GM08714 (cell line): ENCODE data around the gene MECP2.

Source experiments
- H3K4me3 ChIP-seq: fragments of 200-500 bp; sonication (Bioruptor generic); 2 replicates; pipeline ENCODE4 v1.5.1; 2014; ENCODE audit warnings: mild to moderate bottlenecking, low read length, inconsistent platforms
- ZNF274 ChIP-seq: IDR thresholded peaks from 2 replicates; pipeline ENCODE4 v1.6.1; 2012; ENCODE audit warnings: mild to moderate bottlenecking, low read depth, low read length

MECP2 gene

GRCh38 chrX:154016366-154017076, 81.0 kb downstream of the MECP2 start:
- no peak for TF ChIP-seq ZNF274
- no peak overlapping the region for H3K4me3 ChIP-seq

GRCh38 chrX:154015581-154016264, 81.8 kb downstream of the MECP2 start:
- no peak for TF ChIP-seq ZNF274
- no peak overlapping the region for H3K4me3 ChIP-seq

- no peak for TF ChIP-seq ZNF274
- no peak overlapping the region for H3K4me3 ChIP-seq
These were observed 82.8 kb downstream of the MECP2 start for GRCh38 chrX:154014429-154015380.

- no peak for TF ChIP-seq ZNF274
- no peak overlapping the region for H3K4me3 ChIP-seq
These were observed 83.7 kb downstream of the MECP2 start for GRCh38 chrX:154013614-154014360.

- TF ChIP-seq ZNF274 = no peak
- no peak overlapping the region for H3K4me3 ChIP-seq
These were observed 84.5 kb downstream of the MECP2 start for GRCh38 chrX:154013001-154013421.

- no peak for TF ChIP-seq ZNF274
These were observed 85.1 kb downstream of the MECP2 start for GRCh38 chrX:154012336-154012991.

GRCh38 chrX:154011376-154012335, 85.9 kb downstream of the MECP2 start:
- no peak overlapping the region for H3K4me3 ChIP-seq
- no peak for TF ChIP-seq ZNF274

More at GRCh38 chrX:154012336-154012991, 85.1 kb downstream of the MECP2 start:
- no peak overlapping the region for H3K4me3 ChIP-seq

GRCh38 chrX:154010330-154011087, 87.0 kb downstream of the MECP2 start:
- TF ChIP-seq ZNF274 = no peak
- H3K4me3 ChIP-seq = no peak overlapping the region

- H3K4me3 ChIP-seq = no peak overlapping the region; the same call in 1 of the 2 replicates
- TF ChIP-seq ZNF274 = no peak
These were observed 89.0 kb downstream of the MECP2 start for GRCh38 chrX:154008521-154008920.

- TF ChIP-seq ZNF274 = no peak
- no peak overlapping the region for H3K4me3 ChIP-seq
These were observed 90.6 kb downstream of the MECP2 start for GRCh38 chrX:154006947-154007346.

GRCh38 chrX:154004315-154004714, 93.2 kb downstream of the MECP2 start:
- no peak for TF ChIP-seq ZNF274
- no peak overlapping the region for H3K4me3 ChIP-seq

GRCh38 chrX:154002215-154002719, 95.2 kb downstream of the MECP2 start:
- no peak overlapping the region; the same call in 1 of the 2 replicates for H3K4me3 ChIP-seq
- TF ChIP-seq ZNF274 = no peak
